DND-41 (cell line): ENCODE data around the gene DUSP10.

Experiments used
- CTCF ChIP-seq: IDR thresholded peaks from 2 replicates; pipeline ENCODE4 v1.5.1; 2012; ENCODE audit warnings: borderline replicate concordance, low read length, moderate library complexity, mild to moderate bottlenecking; ENCODE audit not compliant: poor library complexity, severe bottlenecking; ENCODE audit errors: extremely low read depth
- EZH2 ChIP-seq: IDR thresholded peaks from 3 replicates; pipeline ENCODE4 v1.6.1; 2012; ENCODE audit warnings: borderline replicate concordance, low read depth, mild to moderate bottlenecking, moderate library complexity, low read length, inconsistent platforms; ENCODE audit not compliant: severe bottlenecking

GRCh38 chr1:221692643-221693042 is 49.2 kb downstream of the DUSP10 start:
- TF ChIP-seq CTCF (no peak), EZH2 (no peak)
